ENCODE data around the gene AGPAT3.

DNA sequence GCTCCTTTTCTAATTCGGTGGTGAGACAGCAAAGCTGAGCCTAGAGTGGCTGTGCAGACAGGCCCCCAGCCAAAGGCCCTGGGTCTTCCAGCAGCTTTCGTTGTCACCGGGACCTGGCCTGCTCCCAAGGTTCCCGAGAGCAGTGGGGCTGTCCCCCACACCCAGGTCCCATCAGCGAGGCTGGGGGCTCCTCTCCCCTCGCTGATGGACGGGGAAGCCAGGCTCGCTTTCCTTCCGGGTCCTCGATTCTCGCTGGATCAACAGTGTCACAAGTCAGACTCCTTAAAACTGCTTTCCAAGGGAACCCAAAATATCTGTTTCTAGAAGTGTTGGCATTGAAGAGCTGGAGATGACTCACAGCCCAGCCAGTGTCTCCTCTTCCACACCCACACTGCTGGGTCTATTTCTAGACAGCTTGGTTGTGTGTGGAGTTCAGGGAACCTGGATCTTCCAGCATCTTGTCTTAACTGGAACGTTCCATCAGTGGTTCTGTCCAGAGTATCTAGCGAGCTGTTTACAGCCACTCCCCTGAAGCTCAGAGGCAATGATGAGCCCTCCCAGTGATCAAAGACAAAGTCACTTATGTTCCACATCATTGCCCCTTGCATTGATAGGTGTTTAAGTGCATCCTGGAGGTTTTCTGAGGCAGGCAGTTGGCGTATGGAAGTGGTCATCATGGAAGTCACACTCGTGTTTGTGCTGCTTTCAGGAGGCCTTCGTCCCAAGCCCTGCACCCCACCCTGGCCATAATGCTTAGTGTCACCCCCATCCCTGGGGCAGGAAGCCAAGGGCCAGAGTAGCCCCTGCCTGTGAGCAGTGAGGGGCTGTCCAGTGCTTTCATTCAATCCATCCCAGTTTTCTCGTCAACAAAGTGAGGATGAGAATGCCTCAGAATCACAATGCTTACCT is 40.4 kb upstream of the AGPAT3 start:
- TF ChIP-seq, protein P1, sequence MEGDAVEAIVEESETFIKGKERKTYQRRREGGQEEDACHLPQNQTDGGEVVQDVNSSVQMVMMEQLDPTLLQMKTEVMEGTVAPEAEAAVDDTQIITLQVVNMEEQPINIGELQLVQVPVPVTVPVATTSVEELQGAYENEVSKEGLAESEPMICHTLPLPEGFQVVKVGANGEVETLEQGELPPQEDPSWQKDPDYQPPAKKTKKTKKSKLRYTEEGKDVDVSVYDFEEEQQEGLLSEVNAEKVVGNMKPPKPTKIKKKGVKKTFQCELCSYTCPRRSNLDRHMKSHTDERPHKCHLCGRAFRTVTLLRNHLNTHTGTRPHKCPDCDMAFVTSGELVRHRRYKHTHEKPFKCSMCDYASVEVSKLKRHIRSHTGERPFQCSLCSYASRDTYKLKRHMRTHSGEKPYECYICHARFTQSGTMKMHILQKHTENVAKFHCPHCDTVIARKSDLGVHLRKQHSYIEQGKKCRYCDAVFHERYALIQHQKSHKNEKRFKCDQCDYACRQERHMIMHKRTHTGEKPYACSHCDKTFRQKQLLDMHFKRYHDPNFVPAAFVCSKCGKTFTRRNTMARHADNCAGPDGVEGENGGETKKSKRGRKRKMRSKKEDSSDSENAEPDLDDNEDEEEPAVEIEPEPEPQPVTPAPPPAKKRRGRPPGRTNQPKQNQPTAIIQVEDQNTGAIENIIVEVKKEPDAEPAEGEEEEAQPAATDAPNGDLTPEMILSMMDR (IDR thresholded peaks at IDR 0.05), result no peak
- TF ChIP-seq POLR2A (IDR thresholded peaks at IDR 0.05), result no peak

Measured in prostate gland (tissue), 2 donors.